Adipocyte (in vitro differentiated cells): ENCODE results near the gene ENHO.
"Not testable (repeated sequence)": the region's sequence is repeated elsewhere in the genome, so short reads cannot be mapped to it uniquely, and the experiment has no call there.

Experiments used
- DNase-seq: peaks from one replicate; pipeline ENCODE4 v3.0.0-alpha.2; 2015; ENCODE audit warnings: low read depth
- H3K27me3 ChIP-seq: replicated peaks from 2 replicates; pipeline ENCODE4 v1.7.0; 2013; ENCODE audit warnings: mild to moderate bottlenecking, low read length, moderate library complexity; ENCODE audit not compliant: control insufficient read depth, insufficient read depth
- H3K36me3 ChIP-seq: 2 replicates; pipeline ENCODE4 v1.7.0; 2013; ENCODE audit warnings: low read length, mild to moderate bottlenecking, moderate library complexity; ENCODE audit not compliant: control insufficient read depth, insufficient read depth, severe bottlenecking
- H3K4me1 ChIP-seq: 2 replicates; pipeline ENCODE4 v1.7.0; 2013; ENCODE audit warnings: mild to moderate bottlenecking, low read length, moderate library complexity; ENCODE audit not compliant: control insufficient read depth, insufficient read depth
- H3K4me3 ChIP-seq: 2 replicates; pipeline ENCODE4 v1.7.0; 2013; ENCODE audit warnings: mild to moderate bottlenecking, low read length, moderate library complexity
- H3K9ac ChIP-seq: 2 replicates; pipeline ENCODE4 v1.7.0; 2013; ENCODE audit warnings: mild to moderate bottlenecking, low read length, moderate library complexity
- H3K9me3 ChIP-seq: 2 replicates; pipeline ENCODE4 v1.7.0; 2013; ENCODE audit warnings: mild to moderate bottlenecking, low read length, moderate library complexity; ENCODE audit not compliant: control insufficient read depth

Gene ENHO

DNA sequence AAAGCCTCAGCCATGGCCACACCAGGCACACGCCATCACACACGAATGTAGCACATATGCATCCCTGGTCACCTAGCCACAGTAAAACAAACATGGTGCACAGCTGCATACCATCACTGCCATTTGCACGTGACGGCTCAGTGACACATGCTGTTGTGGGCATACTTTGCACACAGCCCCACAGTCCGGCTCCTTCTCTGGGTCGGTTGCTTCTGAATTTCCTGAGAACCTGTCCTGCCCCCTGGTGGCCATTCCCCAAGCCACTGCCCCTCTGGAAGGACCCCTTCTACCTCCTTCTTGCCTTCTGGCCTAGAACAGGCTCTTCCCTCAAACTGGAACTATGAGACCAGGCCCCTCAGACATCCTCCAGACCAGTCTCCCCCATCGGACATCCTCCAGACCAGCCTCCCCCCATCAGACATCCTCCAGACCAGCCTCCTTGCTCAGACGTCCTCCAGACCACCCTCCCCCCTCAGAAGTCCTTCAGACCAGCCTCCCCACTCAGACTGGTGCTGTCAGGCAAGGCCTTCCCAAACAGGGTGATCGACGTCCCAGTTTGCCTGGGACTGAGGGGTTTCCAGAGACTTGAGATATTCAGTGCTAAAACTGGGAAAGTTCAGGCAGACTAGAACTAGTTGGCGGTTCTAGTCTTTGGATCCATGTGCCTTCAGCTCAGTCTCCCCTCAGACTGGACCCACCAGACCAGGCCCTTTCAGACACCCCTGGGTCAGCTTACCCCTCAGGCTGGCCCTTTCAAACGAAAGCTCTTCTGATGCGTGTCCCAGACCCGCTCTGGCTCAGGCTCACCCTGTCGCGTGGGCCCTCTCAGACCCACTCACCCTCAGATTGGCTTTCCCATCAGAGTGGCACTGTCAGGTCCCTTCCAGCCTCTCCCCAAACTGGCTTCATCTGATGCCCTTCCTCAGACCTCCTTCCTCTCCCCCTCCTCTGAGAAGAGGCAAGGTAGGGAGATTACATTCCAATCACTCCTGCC lies 24.3 kb upstream of the ENHO start:
- Histone ChIP-seq H3K9me3 (peaks cover 2% of the 10 kb centered on the region), H3K4me3 (no peak overlapping the region), H3K4me1 (no peaks in the 10 kb centered on the region), H3K36me3 (no peaks in the 10 kb centered on the region), H3K9ac (no peak overlapping the region), H3K27me3 (peaks cover 9% of the 10 kb centered on the region)
- peak; percentile 74 for DNase-seq

DNA sequence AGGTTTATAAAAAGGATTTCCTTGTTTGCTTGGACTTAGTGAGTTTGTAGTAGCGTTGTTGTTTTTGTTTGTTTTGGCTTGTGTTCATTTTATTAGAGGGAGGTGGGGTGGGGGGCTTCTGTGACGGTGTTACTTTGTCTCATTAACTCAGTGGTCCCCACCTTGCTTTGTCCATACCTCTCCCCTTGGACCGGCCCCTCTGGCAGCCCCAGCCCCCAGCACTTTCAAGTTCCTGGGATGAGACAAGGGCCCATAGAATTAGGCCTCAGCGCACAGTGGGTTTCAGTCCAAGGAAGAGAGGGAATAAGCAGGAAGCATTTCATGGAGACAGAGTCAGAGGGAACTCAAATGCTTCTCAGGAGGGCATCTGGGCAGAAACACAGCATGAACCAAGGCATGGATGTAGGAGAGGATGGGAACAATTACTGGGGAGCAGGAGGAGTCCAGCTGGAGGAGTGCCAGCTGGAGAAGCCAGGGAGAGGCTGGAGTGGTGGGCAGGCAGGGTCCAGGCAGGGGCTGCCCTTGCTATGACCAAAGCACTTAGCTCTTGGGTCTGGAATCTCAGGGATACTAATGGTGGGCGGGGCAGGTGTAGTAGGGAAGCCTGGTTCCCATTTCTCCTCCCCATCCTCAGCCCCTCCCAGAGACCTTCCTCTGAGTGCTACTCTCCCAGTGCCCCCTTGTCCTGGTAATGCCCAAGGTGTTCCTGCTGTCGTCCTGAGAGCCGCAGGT lies 23.5 kb upstream of the ENHO start:
- H3K27me3 ChIP-seq, result peaks cover 9% of the 10 kb centered on the region
- peaks cover 4% of the 10 kb centered on the region for H3K9me3 ChIP-seq
- H3K4me1 ChIP-seq, result no peaks in the 10 kb centered on the region
- DNase-seq, result no peak
- H3K4me3 ChIP-seq, result no peak overlapping the region
- no peaks in the 10 kb centered on the region for H3K36me3 ChIP-seq
- H3K9ac ChIP-seq, result no peak overlapping the region

DNA sequence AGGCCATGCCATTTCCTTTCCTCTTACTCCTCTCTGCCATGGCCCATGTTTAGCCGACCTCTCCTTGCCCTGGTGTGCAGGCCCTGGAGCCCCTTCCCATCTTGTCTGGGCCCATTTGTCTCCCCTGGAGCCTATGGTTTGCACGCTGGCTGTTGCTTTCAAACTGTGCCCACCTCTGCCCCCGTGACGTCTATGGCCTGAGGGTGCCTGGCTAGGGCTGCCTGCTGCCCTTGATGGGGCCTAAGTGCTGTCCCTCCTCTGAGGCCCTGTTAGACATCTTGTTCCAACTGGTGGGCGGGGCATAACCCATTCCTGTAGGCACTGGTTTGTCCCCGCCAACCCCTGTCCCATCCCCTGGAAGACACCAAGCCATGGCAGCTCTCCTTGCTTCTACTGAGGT lies 22.7 kb upstream of the ENHO start:
- peaks cover 4% of the 10 kb centered on the region for H3K9me3 ChIP-seq
- H3K4me1 ChIP-seq, result no peaks in the 10 kb centered on the region
- no peak for DNase-seq
- H3K9ac ChIP-seq, result no peak overlapping the region
- H3K36me3 ChIP-seq, result no peaks in the 10 kb centered on the region
- H3K27me3 ChIP-seq, result peaks cover 9% of the 10 kb centered on the region
- H3K4me3 ChIP-seq, result no peak overlapping the region

DNA sequence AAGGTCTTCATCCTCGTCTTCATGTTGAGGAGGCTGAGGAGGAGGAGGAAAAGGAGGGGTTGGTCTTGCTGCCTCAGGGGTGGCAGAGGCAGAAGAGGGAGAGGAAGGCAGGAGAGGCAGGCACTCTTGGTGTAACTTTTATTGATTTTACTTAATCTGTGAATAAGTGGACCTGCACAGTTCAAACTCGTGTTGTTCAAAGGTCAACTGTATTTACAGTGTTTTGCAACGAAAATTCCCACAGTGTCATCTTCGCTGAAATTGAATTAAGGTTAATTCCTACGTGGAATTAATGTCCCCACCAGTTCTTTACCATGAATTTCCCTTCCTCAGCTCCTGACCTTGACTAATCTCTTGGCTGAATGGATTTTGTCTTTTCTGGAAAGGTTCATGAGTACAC lies 21.2 kb upstream of the ENHO start:
- Histone ChIP-seq H3K9me3 (peaks cover 4% of the 10 kb centered on the region), H3K36me3 (no peaks in the 10 kb centered on the region), H3K9ac (no peak overlapping the region), H3K27me3 (peaks cover 9% of the 10 kb centered on the region), H3K4me1 (no peaks in the 10 kb centered on the region), H3K4me3 (no peak overlapping the region)
- DNase-seq, result no peak

DNA sequence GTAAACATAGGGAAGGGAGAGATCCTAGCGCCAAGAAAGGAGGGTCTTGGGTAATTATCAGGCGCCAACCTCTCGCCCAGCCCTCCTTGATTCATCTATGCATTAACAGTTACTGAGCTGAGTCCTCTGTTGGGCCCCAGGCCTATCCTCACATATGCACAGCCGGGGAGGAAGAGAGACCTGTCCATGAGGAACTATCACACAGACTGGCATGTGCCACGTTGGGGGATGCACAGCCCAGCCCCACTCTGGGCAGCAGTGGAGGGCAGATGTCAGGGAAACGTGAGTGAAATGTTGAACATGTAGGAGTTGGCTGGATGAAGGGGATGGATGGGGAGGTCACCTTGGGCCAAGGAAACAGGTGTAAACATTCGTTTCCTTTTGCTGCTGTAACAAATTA lies 18.8 kb upstream of the ENHO start:
- Histone ChIP-seq H3K9me3 (peaks cover 4% of the 10 kb centered on the region), H3K27me3 (peaks cover 16% of the 10 kb centered on the region), H3K4me1 (no peaks in the 10 kb centered on the region), H3K9ac (no peak overlapping the region), H3K36me3 (no peaks in the 10 kb centered on the region), H3K4me3 (no peak overlapping the region)
- DNase-seq, result no peak

DNA sequence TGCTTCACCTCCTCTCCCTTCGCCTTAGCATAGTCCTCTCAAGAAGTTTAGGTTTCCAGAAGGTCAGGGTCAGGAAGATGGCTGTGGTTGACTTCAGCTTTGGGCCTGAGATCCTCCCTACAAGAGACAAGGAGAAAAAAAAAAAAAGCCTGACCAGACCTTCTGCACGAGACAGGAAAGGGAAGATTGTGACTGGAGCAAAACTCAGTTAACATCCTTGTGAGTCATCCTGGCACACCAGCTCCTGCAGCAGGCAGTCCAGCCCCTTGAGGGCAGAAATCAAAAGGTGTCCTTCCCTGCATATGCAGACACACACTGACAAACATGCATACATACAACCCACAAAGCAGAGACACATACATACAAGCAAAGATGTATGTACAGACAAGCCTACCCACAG lies 18.0 kb upstream of the ENHO start:
- peaks cover 17% of the 10 kb centered on the region for H3K27me3 ChIP-seq
- peak; percentile 18 for DNase-seq
- H3K4me1 ChIP-seq, result no peaks in the 10 kb centered on the region
- H3K9ac ChIP-seq, result no peak overlapping the region
- H3K4me3 ChIP-seq, result no peak overlapping the region
- H3K36me3 ChIP-seq, result no peaks in the 10 kb centered on the region
- H3K9me3 ChIP-seq, result peaks cover 4% of the 10 kb centered on the region

DNA sequence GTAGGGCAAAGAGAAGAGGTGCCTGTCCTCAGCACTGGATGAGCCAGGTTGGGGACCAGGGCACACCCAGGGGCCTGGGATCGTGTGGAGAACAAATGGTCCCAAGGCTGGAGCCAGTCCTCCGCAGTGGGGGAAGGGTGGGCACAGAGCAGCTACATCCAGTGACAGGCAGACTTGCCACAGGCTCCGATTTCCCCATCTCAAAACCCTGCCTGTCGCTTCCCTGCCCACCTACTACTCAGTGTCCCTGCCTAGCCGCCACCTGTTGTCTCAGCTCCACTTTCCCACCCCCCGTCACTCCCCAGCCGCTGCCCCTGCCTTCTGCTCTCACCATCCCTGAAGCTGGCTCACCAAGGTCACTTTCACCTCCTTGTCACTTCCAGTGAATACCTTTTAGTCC lies 13.9 kb upstream of the ENHO start:
- no peak overlapping the region for H3K9ac ChIP-seq
- H3K4me1 ChIP-seq, result no peaks in the 10 kb centered on the region
- H3K27me3 ChIP-seq, result peaks cover 33% of the 10 kb centered on the region
- H3K36me3 ChIP-seq, result no peaks in the 10 kb centered on the region
- no peaks in the 10 kb centered on the region for H3K9me3 ChIP-seq
- DNase-seq, result no peak
- H3K4me3 ChIP-seq, result no peak overlapping the region

DNA sequence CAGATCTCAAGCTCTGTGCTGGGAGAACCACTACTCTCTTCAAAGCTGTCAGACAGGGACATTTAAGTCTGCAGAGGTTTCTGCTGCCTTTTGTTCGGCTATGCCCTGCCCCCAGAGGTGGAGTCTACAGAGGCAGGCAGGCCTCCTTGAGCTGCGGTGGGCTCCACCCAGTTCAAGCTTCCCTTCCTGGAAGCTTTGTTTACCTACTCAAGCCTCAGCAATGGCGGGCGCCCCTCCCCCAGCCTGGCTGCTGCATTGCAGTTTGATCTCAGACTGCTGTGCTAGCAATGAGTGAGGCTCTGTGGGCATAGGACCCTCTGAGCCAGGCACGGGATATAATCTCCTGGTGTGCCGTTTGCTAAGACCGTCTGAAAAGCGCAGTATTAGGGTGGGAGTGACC lies 9.3 kb upstream of the ENHO start:
- H3K36me3 ChIP-seq, H3K9ac ChIP-seq, DNase-seq, H3K4me1 ChIP-seq, H3K4me3 ChIP-seq, H3K9me3 ChIP-seq: not testable (repeated sequence)
- peaks cover 30% of the 10 kb centered on the region for H3K27me3 ChIP-seq

DNA sequence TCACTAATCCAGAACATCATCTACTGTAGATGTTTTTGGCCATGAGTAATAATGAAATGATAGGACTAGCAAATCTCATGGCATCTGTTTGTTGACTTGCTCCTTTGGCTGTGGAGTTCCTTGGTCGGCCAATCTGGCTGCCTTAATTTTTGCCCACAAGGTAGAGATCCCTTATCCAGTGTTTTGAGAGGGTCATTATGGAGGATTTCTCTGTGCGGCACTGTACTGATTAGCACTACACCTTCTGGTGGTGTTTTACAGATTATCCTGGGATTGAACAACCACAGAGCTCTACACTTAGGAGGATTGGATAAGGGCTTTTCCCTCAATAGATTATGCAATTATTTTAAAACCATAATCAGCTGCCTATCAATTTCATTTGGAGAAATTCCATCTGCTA lies 3.2 kb upstream of the ENHO start:
- H3K4me3 ChIP-seq, result no peak overlapping the region
- peaks cover 38% of the 10 kb centered on the region for H3K27me3 ChIP-seq
- DNase-seq, result no peak
- H3K9ac ChIP-seq, result no peak overlapping the region
- no peaks in the 10 kb centered on the region for H3K9me3 ChIP-seq
- peaks cover 5% of the 10 kb centered on the region for H3K4me1 ChIP-seq
- no peaks in the 10 kb centered on the region for H3K36me3 ChIP-seq

DNA sequence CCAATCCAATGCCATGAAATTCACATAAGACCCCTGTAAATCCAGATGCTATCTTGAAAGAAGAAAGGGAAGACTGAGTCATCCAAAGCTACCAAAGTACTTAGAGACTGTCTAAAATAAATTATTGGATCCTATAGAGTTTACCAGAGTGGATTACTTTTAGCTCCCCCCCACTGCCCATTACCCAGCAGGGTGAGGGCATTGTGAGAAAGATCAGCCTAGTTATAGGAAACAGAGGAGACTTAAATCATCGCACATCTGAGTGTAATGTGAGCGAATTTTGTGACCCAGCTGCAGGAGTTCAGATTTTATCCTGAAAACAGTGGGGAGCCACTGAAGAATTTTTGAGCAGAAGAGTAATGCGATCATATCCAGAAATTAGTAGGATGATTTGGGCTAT lies 1.6 kb upstream of the ENHO start:
- no peak overlapping the region for H3K9ac ChIP-seq
- no peak overlapping the region for H3K4me3 ChIP-seq
- no peaks in the 10 kb centered on the region for H3K9me3 ChIP-seq
- DNase-seq, result no peak
- peaks cover 5% of the 10 kb centered on the region for H3K4me1 ChIP-seq
- peaks cover 48% of the 10 kb centered on the region for H3K27me3 ChIP-seq
- no peaks in the 10 kb centered on the region for H3K36me3 ChIP-seq

DNA sequence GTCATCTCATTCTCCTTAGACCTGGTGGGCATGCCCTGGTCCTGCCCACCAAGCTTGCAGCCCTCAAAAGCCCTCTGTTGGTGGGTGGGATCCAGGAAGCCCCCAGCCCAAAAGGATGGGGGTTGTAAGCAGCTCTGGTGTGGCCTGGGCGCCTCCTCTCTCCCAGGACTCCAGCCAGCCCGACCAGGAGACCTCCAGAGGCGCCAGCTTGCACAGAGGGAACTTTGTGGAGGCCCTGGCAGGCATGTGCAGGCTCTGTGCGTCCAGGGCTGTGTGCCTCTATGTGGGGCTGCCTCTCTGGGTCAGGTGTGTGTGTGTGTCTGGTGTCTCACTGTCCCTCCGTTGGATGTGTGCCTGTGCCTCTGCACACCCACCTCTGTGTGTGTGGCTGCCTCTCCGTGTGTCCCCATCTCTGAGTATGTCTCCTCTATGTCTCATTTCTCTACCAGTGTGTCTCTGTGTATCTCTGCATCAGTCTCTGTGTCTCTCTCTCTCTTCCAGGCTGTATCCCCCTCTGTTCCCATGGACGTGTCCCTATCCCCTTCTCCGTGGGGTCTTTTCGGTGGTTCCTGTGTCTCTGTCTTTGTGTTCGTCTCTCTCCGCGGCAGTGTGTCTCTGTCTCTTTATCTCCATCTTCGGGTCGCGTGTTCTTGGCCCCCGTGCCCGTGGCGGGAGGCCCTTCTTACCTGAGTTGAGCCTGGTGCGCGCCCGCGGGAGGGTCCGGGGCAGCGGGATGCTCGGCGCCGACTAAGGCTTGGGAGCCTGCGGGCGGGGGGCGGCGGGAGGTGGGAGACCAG lies 501 bp downstream of the ENHO start:
- no peak for DNase-seq
- Histone ChIP-seq H3K9ac (peak overlapping the region; percentile 67), H3K36me3 (no peaks in the 10 kb centered on the region), H3K4me3 (peak overlapping the region; percentile 67), H3K27me3 (peaks cover 48% of the 10 kb centered on the region), H3K9me3 (no peaks in the 10 kb centered on the region), H3K4me1 (peaks cover 5% of the 10 kb centered on the region)
